ENCODE results near the gene PRKAA2.

DNA sequence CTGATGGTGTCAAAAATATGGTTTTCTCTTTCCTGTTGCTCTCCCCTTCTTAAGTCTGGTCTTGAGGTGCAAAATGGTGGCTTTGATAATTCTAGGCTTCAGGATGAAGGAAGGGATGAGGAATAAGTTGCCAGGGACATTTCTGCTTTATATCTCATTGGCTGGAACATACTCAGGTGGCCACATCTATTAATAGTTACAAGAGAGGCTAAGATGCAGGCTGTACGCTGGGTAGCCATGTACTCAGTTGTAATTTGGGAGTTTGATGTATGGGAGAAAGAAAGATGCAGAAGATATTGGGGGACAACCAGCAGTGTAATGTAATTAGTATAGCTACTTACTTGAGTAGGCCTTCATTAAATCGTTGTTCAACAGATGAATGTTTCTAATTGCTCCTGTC is 25.2 kb downstream of the PRKAA2 start:
- TF ChIP-seq RNF2 (IDR thresholded peaks at IDR 0.05; ENCODE audit: borderline replicate concordance, low read depth), result no peak
- TF ChIP-seq, protein P1, sequence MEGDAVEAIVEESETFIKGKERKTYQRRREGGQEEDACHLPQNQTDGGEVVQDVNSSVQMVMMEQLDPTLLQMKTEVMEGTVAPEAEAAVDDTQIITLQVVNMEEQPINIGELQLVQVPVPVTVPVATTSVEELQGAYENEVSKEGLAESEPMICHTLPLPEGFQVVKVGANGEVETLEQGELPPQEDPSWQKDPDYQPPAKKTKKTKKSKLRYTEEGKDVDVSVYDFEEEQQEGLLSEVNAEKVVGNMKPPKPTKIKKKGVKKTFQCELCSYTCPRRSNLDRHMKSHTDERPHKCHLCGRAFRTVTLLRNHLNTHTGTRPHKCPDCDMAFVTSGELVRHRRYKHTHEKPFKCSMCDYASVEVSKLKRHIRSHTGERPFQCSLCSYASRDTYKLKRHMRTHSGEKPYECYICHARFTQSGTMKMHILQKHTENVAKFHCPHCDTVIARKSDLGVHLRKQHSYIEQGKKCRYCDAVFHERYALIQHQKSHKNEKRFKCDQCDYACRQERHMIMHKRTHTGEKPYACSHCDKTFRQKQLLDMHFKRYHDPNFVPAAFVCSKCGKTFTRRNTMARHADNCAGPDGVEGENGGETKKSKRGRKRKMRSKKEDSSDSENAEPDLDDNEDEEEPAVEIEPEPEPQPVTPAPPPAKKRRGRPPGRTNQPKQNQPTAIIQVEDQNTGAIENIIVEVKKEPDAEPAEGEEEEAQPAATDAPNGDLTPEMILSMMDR (IDR thresholded peaks at IDR 0.05), result no peak
- TF ChIP-seq, protein P2, sequence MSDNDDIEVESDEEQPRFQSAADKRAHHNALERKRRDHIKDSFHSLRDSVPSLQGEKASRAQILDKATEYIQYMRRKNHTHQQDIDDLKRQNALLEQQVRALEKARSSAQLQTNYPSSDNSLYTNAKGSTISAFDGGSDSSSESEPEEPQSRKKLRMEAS (IDR thresholded peaks at IDR 0.05), result no peak
- TF ChIP-seq, protein P3, sequence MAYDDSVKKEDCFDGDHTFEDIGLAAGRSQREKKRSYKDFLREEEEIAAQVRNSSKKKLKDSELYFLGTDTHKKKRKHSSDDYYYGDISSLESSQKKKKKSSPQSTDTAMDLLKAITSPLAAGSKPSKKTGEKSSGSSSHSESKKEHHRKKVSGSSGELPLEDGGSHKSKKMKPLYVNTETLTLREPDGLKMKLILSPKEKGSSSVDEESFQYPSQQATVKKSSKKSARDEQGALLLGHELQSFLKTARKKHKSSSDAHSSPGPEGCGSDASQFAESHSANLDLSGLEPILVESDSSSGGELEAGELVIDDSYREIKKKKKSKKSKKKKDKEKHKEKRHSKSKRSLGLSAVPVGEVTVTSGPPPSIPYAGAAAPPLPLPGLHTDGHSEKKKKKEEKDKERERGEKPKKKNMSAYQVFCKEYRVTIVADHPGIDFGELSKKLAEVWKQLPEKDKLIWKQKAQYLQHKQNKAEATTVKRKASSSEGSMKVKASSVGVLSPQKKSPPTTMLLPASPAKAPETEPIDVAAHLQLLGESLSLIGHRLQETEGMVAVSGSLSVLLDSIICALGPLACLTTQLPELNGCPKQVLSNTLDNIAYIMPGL (CRISPR knock-in tag; IDR thresholded peaks at IDR 0.05; ENCODE audit: borderline replicate concordance), result no peak
- TF ChIP-seq POLR2A (IDR thresholded peaks at IDR 0.05; ENCODE audit: low read length), result no peak
- no peak for TF ChIP-seq KDM1A (IDR thresholded peaks at IDR 0.05; ENCODE audit: low read depth)
- TF ChIP-seq, protein P4, sequence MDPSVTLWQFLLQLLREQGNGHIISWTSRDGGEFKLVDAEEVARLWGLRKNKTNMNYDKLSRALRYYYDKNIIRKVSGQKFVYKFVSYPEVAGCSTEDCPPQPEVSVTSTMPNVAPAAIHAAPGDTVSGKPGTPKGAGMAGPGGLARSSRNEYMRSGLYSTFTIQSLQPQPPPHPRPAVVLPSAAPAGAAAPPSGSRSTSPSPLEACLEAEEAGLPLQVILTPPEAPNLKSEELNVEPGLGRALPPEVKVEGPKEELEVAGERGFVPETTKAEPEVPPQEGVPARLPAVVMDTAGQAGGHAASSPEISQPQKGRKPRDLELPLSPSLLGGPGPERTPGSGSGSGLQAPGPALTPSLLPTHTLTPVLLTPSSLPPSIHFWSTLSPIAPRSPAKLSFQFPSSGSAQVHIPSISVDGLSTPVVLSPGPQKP (IDR thresholded peaks at IDR 0.05; ENCODE audit: low read depth, low read length), result no peak
